Measurements from ENCODE around the gene LGALS7.
"Not testable (repeated sequence)": the region's sequence is repeated elsewhere in the genome, so short reads cannot be mapped to it uniquely, and the experiment has no call there.

Gene LGALS7

GRCh38 chr19:38766276-38767047 lies 6.9 kb downstream of the LGALS7 start:
- Mint-ChIP-seq H3K4me1 (peaks cover 16% of the 10 kb centered on the region), H3K36me3 (no peaks in the 10 kb centered on the region), H3K4me3 (no peak overlapping the region), H3K27me3 (no peaks in the 10 kb centered on the region), H3K9me3 (no peaks in the 10 kb centered on the region), H3K27ac (no peak overlapping the region)
- no peak for ATAC-seq

DNA sequence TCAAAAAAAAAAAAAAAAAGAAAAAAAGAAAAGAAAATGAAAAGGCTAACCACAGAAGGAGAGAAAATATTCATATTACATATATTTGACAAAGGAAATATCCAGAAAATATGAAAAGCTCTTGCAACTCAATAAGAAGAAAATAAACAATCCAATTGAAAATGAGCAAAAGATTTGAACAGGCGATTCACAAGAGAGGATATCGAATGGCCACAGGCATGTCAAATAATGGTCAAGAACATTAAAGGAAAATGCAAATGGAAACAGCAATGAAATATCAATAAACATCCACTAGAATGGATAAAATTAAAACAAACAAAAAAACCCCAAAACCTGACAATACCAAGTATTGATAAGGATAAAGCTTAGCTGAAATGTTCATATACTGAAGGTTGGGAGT lies 8.1 kb downstream of the LGALS7 start:
- no peak overlapping the region for H3K27ac Mint-ChIP-seq
- no peak overlapping the region for H3K4me3 Mint-ChIP-seq
- H3K9me3 Mint-ChIP-seq = no peaks in the 10 kb centered on the region
- no peaks in the 10 kb centered on the region for H3K36me3 Mint-ChIP-seq
- H3K27me3 Mint-ChIP-seq = no peaks in the 10 kb centered on the region
- peaks cover 21% of the 10 kb centered on the region for H3K4me1 Mint-ChIP-seq
- ATAC-seq = no peak

DNA sequence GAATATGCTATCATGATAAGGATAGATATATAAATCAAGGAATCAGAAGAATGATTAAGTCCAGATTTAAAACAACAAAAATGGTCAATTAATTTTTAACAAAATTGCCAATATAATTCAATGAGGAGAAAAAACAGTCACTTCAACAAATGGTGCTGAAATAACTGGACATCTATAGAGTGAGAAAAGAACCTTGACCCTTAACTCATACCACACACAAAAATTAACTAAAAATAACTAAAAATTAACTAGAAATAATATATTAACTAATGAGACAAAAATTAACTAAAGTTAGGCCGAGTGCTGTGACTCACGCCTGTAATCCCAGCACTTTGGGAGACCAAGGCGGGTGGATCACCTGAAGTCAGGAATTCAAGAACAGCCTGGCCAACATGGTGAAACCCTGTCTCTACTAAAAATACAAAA lies 9.5 kb downstream of the LGALS7 start:
- no peak overlapping the region for H3K27ac Mint-ChIP-seq
- H3K4me3 Mint-ChIP-seq = no peak overlapping the region
- H3K4me1 Mint-ChIP-seq = peaks cover 15% of the 10 kb centered on the region
- H3K27me3 Mint-ChIP-seq = no peaks in the 10 kb centered on the region
- H3K36me3 Mint-ChIP-seq = no peaks in the 10 kb centered on the region
- no peaks in the 10 kb centered on the region for H3K9me3 Mint-ChIP-seq
- ATAC-seq = no peak

DNA sequence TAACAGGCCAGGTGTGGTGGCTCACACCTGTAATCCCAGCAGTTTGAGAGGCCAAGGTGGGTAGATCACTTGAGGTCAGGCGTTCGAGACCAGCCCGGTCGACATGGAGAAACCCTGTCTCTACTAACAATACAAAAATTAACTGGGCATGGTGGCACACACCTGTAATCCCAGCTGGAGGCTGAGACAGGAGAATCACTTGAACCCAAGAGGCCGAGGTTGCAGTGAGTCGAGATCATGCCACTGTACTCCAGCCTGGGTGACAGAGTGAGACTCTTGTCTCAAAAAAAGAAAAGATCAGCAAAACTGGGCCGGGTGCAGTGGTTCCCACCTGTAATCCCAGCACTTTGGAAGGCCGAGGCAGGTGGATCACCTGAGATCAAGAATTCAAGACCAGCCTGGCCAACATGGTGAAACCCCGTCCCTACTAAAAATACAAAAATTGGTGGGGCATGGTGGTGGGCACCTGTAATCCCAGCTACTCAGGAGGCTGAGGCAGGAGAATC lies 11.4 kb downstream of the LGALS7 start:
- not testable (repeated sequence) for H3K27me3 Mint-ChIP-seq, H3K27ac Mint-ChIP-seq, H3K4me3 Mint-ChIP-seq, H3K9me3 Mint-ChIP-seq, H3K36me3 Mint-ChIP-seq, ATAC-seq
- H3K4me1 Mint-ChIP-seq = peaks cover 15% of the 10 kb centered on the region

GRCh38 chr19:38760805-38761517 lies 12.4 kb downstream of the LGALS7 start:
- not testable (repeated sequence) for H3K27me3 Mint-ChIP-seq, H3K9me3 Mint-ChIP-seq, H3K4me3 Mint-ChIP-seq, H3K36me3 Mint-ChIP-seq, ATAC-seq
- peaks cover 15% of the 10 kb centered on the region for H3K4me1 Mint-ChIP-seq
- peak overlapping the region; percentile 39 for H3K27ac Mint-ChIP-seq

GRCh38 chr19:38759590-38760003 lies 13.7 kb downstream of the LGALS7 start:
- H3K36me3 Mint-ChIP-seq = no peaks in the 10 kb centered on the region
- no peak overlapping the region for H3K4me3 Mint-ChIP-seq
- no peak for ATAC-seq
- no peaks in the 10 kb centered on the region for H3K9me3 Mint-ChIP-seq
- peaks cover 15% of the 10 kb centered on the region for H3K4me1 Mint-ChIP-seq
- no peak overlapping the region for H3K27ac Mint-ChIP-seq
- H3K27me3 Mint-ChIP-seq = no peaks in the 10 kb centered on the region

DNA sequence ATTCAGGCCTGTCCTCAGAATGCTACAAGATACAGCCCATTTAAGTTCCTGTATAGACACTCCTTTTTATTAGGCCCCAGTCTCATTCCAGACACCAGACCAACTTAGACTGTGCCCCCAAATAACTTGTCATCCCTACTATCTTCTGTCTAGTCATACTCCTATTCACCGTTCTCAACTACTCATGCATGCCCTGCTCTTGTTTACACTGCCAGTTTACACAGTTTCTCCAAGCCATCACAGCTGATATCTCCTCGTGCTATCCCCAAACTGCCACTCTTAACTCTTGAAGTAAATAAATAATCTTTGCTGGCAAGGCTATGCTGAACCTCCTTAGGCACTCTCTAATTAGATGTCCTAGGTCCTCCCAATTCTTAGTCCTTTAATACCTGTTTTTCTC lies 19.1 kb downstream of the LGALS7 start:
- H3K36me3 Mint-ChIP-seq, H3K4me3 Mint-ChIP-seq, H3K4me1 Mint-ChIP-seq, H3K27ac Mint-ChIP-seq, ATAC-seq, H3K9me3 Mint-ChIP-seq: not testable (repeated sequence)
- peaks cover 14% of the 10 kb centered on the region for H3K27me3 Mint-ChIP-seq

GRCh38 chr19:38753783-38754182 lies 19.5 kb downstream of the LGALS7 start:
- H3K27me3 Mint-ChIP-seq = peaks cover 14% of the 10 kb centered on the region
- H3K27ac Mint-ChIP-seq, ATAC-seq, H3K4me1 Mint-ChIP-seq, H3K4me3 Mint-ChIP-seq, H3K9me3 Mint-ChIP-seq, H3K36me3 Mint-ChIP-seq: not testable (repeated sequence)

DNA sequence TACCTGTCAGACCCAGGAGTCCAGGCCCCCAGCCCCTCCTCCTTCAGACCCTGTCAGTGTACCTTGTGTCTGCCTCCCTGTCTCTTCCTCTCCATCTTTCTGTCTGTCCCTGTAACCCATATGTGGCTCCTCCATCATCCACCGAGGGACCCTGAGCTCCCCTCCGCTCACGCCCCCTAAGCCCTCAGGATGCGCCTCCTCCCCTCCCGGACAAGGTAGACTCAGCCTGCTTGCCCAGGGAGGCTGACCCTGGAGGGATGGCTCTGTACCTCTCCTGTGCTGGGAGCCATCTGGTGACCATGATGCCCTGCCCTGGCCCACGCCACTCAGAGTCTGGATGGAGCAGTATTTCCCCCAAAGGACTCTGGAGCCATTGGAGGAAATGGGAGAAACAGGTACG lies 28.0 kb downstream of the LGALS7 start:
- H3K4me3 Mint-ChIP-seq = no peak overlapping the region
- H3K27ac Mint-ChIP-seq = no peak overlapping the region
- H3K27me3 Mint-ChIP-seq = peaks cover 2% of the 10 kb centered on the region
- H3K9me3 Mint-ChIP-seq = no peaks in the 10 kb centered on the region
- H3K4me1 Mint-ChIP-seq = no peaks in the 10 kb centered on the region
- H3K36me3 Mint-ChIP-seq = no peaks in the 10 kb centered on the region
- ATAC-seq = no peak

DNA sequence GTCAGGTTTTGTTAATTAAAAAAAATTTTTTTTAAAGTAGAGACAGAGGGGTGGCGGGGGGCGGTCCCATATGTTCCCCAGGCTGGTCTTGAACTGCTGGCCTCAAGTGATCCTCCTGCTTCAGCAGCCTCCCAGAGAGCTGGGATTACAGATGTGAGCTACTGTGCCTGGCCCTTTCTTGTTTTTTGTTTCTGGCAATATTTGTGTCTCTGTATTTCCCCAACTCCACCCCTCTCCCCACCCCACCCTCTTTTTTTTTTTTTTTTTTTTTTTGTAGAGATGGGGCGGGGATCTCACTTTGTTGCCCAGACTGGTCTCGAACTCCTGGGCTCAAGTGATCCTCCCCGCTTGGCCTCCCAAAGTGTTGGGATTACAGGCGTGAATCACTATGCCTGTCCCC lies 28.4 kb downstream of the LGALS7 start:
- no peak for ATAC-seq
- Mint-ChIP-seq H3K36me3 (no peaks in the 10 kb centered on the region), H3K9me3 (no peaks in the 10 kb centered on the region), H3K4me1 (no peaks in the 10 kb centered on the region), H3K27ac (no peak overlapping the region), H3K4me3 (no peak overlapping the region), H3K27me3 (no peaks in the 10 kb centered on the region)

- H3K27me3 Mint-ChIP-seq = no peaks in the 10 kb centered on the region
- H3K9me3 Mint-ChIP-seq = no peaks in the 10 kb centered on the region
- H3K27ac Mint-ChIP-seq = no peak within 1 kb of the TSS
- peaks cover 4% of the 10 kb centered on the region for H3K4me1 Mint-ChIP-seq
- H3K36me3 Mint-ChIP-seq = no peaks in the 10 kb centered on the region
- no peak within 1 kb of the TSS for H3K4me3 Mint-ChIP-seq
- no peak for ATAC-seq
These were observed 29.0 kb downstream of the LGALS7 start, which contains the start of gene CAPN12 for GRCh38 chr19:38744298-38744681. TSS of gene CAPN12 (minus strand) at chr19:38744474. CDS start at chr19:38744165, 309 bp downstream.

DNA sequence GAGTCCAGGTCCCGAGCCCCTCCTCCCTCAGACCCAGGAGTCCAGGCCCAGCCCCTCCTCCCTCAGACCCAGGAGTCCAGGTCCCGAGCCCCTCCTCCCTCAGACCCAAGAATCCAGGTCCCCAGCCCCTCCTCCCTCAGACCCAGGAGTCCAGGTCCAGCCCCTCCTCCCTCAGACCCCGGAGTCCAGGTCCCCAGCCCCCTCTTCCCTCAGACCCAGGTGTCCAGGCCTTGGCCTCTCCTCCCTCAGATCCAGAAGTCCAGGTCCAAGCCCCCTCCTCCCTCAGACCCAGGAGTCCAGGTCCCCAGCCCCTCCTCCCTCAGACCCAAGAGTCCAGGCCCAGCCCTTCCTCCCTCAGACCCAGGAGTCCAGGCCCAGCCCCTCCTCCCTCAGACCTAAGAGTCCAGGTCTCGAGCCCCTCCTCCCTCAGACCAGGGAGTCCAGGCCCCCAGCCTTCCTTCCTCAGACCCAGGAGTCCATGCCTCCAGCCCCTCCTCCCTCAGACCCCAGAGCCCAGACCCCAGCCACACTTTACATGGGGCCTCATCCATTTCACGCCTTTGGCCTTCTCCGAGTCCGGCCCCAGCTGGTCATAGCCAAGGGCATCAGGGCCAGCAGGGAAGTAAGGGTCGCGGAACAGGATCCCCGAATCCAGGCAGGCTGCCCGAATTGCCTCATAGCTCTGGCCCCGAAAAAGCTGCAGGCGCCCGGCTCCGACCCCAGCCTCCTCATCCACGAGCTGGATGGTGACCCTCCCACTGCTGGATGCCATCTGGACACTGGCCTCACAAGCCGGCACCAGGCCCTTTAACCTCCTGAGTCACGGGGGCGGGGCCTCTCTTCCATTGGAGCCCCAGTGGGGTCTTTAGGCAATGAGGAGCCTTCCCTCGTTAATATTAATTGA lies 29.7 kb downstream of the LGALS7 start:
- Mint-ChIP-seq H3K9me3 (no peaks in the 10 kb centered on the region), H3K27me3 (no peaks in the 10 kb centered on the region), H3K4me1 (peaks cover 9% of the 10 kb centered on the region), H3K27ac (no peak overlapping the region), H3K36me3 (no peaks in the 10 kb centered on the region), H3K4me3 (no peak overlapping the region)
- no peak for ATAC-seq

GRCh38 chr19:38742906-38743305 lies 30.4 kb downstream of the LGALS7 start:
- no peak for ATAC-seq
- H3K4me1 Mint-ChIP-seq = peaks cover 11% of the 10 kb centered on the region
- H3K36me3 Mint-ChIP-seq = no peaks in the 10 kb centered on the region
- no peaks in the 10 kb centered on the region for H3K9me3 Mint-ChIP-seq
- no peaks in the 10 kb centered on the region for H3K27me3 Mint-ChIP-seq
- no peak overlapping the region for H3K27ac Mint-ChIP-seq
- H3K4me3 Mint-ChIP-seq = no peak overlapping the region

DNA sequence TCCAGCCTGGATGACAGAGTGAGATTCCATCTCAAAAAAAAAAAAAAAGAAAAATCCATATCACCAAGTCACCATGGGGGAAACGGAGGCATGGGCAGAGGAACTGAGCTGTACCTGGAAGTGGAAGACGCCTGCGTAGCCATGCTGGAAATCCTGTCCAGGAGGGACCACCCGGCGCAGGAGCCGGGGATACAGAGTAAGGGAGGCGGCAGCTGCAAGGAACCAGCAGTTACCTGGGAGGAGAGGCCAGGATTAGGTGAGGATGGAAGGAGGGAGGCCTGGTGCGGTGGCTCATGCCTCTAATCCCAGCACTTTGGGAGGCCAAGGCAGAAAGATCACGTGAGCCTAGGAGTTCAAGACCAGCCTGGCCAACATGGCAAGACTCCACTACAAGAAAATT lies 31.0 kb downstream of the LGALS7 start:
- Mint-ChIP-seq H3K27ac (peak overlapping the region; percentile 31), H3K4me1 (peaks cover 16% of the 10 kb centered on the region), H3K36me3 (no peaks in the 10 kb centered on the region), H3K9me3 (no peaks in the 10 kb centered on the region), H3K4me3 (no peak overlapping the region), H3K27me3 (no peaks in the 10 kb centered on the region)
- ATAC-seq = no peak

GRCh38 chr19:38741670-38742069 lies 31.6 kb downstream of the LGALS7 start:
- Mint-ChIP-seq H3K27ac (no peak overlapping the region), H3K27me3 (no peaks in the 10 kb centered on the region), H3K4me3 (no peak overlapping the region), H3K4me1 (peaks cover 19% of the 10 kb centered on the region), H3K36me3 (no peaks in the 10 kb centered on the region), H3K9me3 (no peaks in the 10 kb centered on the region)
- ATAC-seq = no peak

Measured in stimulated activated memory B cell treated with anti-CD40 and anti-IgM and Interleukin-4, amounts not matched to agents 10 μg/mL and 1 μg/mL and 100 μg/mL, for 72 hours (primary cell).